Measurements from ENCODE around the gene RNF151.
"Not testable (repeated sequence)": the region's sequence is repeated elsewhere in the genome, so short reads cannot be mapped to it uniquely, and the experiment has no call there.

RNF151 gene

GRCh38 chr16:1950559-1950958, 16.1 kb upstream of the RNF151 start:
- DNase-seq (ENCODE audit: low read depth), result no peak
- no peak overlapping the region for H3K4me3 ChIP-seq (replicated peaks; ENCODE audit: low read depth, low read length)
- TF ChIP-seq CTCF (IDR thresholded peaks at IDR 0.05; ENCODE audit: low read length, missing control alignments), result no peak

GRCh38 chr16:1953734-1954133, 12.9 kb upstream of the RNF151 start:
- DNase-seq (ENCODE audit: low read depth), result no peak
- no peak for TF ChIP-seq CTCF (IDR thresholded peaks at IDR 0.05; ENCODE audit: low read length, missing control alignments)
- H3K4me3 ChIP-seq (replicated peaks; ENCODE audit: low read depth, low read length), result no peak overlapping the region

GRCh38 chr16:1957434-1958142, 9.1 kb upstream of the RNF151 start:
- not testable (repeated sequence) for DNase-seq (ENCODE audit: low read depth); H3K4me3 ChIP-seq (replicated peaks; ENCODE audit: low read depth, low read length)

GRCh38 chr16:1958143-1958491, 8.5 kb upstream of the RNF151 start:
- not testable (repeated sequence) for DNase-seq (ENCODE audit: low read depth); H3K4me3 ChIP-seq (replicated peaks; ENCODE audit: low read depth, low read length)

GRCh38 chr16:1958715-1959268, 7.9 kb upstream of the RNF151 start:
- DNase-seq (ENCODE audit: low read depth), result no peak
- no peak overlapping the region for H3K4me3 ChIP-seq (replicated peaks; ENCODE audit: low read depth, low read length)
- no peak for TF ChIP-seq CTCF (IDR thresholded peaks at IDR 0.05; ENCODE audit: low read length, missing control alignments)

- DNase-seq (ENCODE audit: low read depth), result peak; percentile 92
- H3K4me3 ChIP-seq (replicated peaks; ENCODE audit: low read depth, low read length), result peak within 1 kb of the TSS; percentile 89
- peak; percentile 30 for TF ChIP-seq CTCF (IDR thresholded peaks at IDR 0.05; ENCODE audit: low read length, missing control alignments)
These were observed 7.2 kb upstream of the RNF151 start, which contains the start of gene NDUFB10 for GRCh38 chr16:1959269-1960039. TSS of gene NDUFB10 (plus strand) at chr16:1959538. CDS start at chr16:1959625, 87 bp downstream.

GRCh38 chr16:1960665-1961630, 5.7 kb upstream of the RNF151 start:
- H3K4me3 ChIP-seq (replicated peaks; ENCODE audit: low read depth, low read length), result peak overlapping the region; percentile 89
- peak; percentile 32 for DNase-seq (ENCODE audit: low read depth)
- no peak for TF ChIP-seq CTCF (IDR thresholded peaks at IDR 0.05; ENCODE audit: low read length, missing control alignments)

Data from fibroblast of pulmonary artery (primary cell).